Fibroblast of mammary gland (primary cell): Measurements from ENCODE around the gene SYNM.
"Not testable (repeated sequence)": the region's sequence is repeated elsewhere in the genome, so short reads cannot be mapped to it uniquely, and the experiment has no call there.

Source experiments
- DNase-seq: peaks from one replicate; pipeline ENCODE4 v3.0.0-alpha.2; 2010; ENCODE audit warnings: low read depth
- H3K4me3 ChIP-seq: 2 replicates; pipeline ENCODE4 v1.5.1; 2011; ENCODE audit warnings: low read depth, mild to moderate bottlenecking, low read length, moderate library complexity; ENCODE audit not compliant: control insufficient read depth
- CTCF ChIP-seq: conservative IDR thresholded peaks from 2 replicates; pipeline ENCODE4 v1.5.1; 2011; ENCODE audit warnings: low read depth, low read length, inconsistent platforms; ENCODE audit not compliant: control insufficient read depth, insufficient read depth

SYNM gene

GRCh38 chr15:99104788-99105513 lies at the start of gene SYNM:
Gene SYNM (plus strand): TSS chr15:99105080. CDS start chr15:99105200, 120 bp downstream.
- peak within 1 kb of the TSS; percentile 33 for H3K4me3 ChIP-seq
- DNase-seq = peak; percentile 68
- TF ChIP-seq CTCF = peak; percentile 22

GRCh38 chr15:99055555-99056134 lies 49.2 kb upstream of the SYNM start:
- H3K4me3 ChIP-seq = no peak overlapping the region
- DNase-seq = no peak
- no peak for TF ChIP-seq CTCF

- no peak for TF ChIP-seq CTCF
- H3K4me3 ChIP-seq = no peak overlapping the region
- DNase-seq = no peak
These were observed 47.9 kb upstream of the SYNM start for GRCh38 chr15:99057020-99057419.

GRCh38 chr15:99057697-99058420 lies 47.0 kb upstream of the SYNM start:
- no peak for DNase-seq
- no peak overlapping the region for H3K4me3 ChIP-seq
- no peak for TF ChIP-seq CTCF

GRCh38 chr15:99058421-99058870 lies 46.4 kb upstream of the SYNM start:
- H3K4me3 ChIP-seq = peak overlapping the region; percentile 58
- no peak for TF ChIP-seq CTCF
- DNase-seq = peak; percentile 12

GRCh38 chr15:99059010-99059981 lies 45.6 kb upstream of the SYNM start:
- H3K4me3 ChIP-seq = peak overlapping the region; percentile 45
- peak; percentile 83 for DNase-seq
- TF ChIP-seq CTCF = peak; percentile 10

GRCh38 chr15:99060186-99060585 lies 44.7 kb upstream of the SYNM start:
- DNase-seq, H3K4me3 ChIP-seq: not testable (repeated sequence)
